Muscle layer of colon (tissue), 2 donors: ENCODE results near the gene SLC66A2.

Experiments
- H3K27ac ChIP-seq: one replicate; pipeline ENCODE4 v1.7.0; 2013; ENCODE audit warnings: low read depth, mild to moderate bottlenecking, low read length, moderate library complexity
- H3K27me3 ChIP-seq, 2 donors: one replicate each; pipeline ENCODE4 v1.7.0; 2013; ENCODE audit warnings: low read length in 2 of 2, mild to moderate bottlenecking in 2 of 2; ENCODE audit not compliant: insufficient read depth in 2 of 2, control insufficient read depth in 1 of 2
- H3K36me3 ChIP-seq: one replicate; pipeline ENCODE4 v1.7.0; 2013; ENCODE audit warnings: mild to moderate bottlenecking, low read length; ENCODE audit not compliant: insufficient read depth
- H3K4me1 ChIP-seq: one replicate; pipeline ENCODE4 v1.7.0; 2013; ENCODE audit warnings: mild to moderate bottlenecking, low read length; ENCODE audit not compliant: insufficient read depth
- H3K4me3 ChIP-seq, 2 donors: one replicate each; pipeline ENCODE4 v1.7.0; 2013; ENCODE audit warnings: low read length in 2 of 2, low read depth in 1 of 2, mild to moderate bottlenecking in 1 of 2, moderate library complexity in 1 of 2
- H3K9ac ChIP-seq: one replicate; pipeline ENCODE4 v1.7.0; 2013; ENCODE audit warnings: low read length
- H3K9me3 ChIP-seq: one replicate; pipeline ENCODE4 v1.7.0; 2013; ENCODE audit warnings: mild to moderate bottlenecking, low read length
- donor health status: abdominal sarcoma.
- donor health status: Adenocarcinoma of cecum.

SLC66A2 gene

GRCh38 chr18:79947881-79948610 lies 3.4 kb downstream of the SLC66A2 start:
- Histone ChIP-seq H3K27me3 (no peaks in the 10 kb centered on the region), H3K27ac (no peak overlapping the region), H3K4me1 (peaks cover 28% of the 10 kb centered on the region), H3K4me3 (no peak overlapping the region), H3K9ac (no peak overlapping the region), H3K9me3 (no peaks in the 10 kb centered on the region), H3K36me3 (peaks cover 3% of the 10 kb centered on the region)

GRCh38 chr18:79947054-79947755 lies 4.2 kb downstream of the SLC66A2 start:
- Histone ChIP-seq H3K9ac (no peak overlapping the region), H3K4me1 (peaks cover 28% of the 10 kb centered on the region), H3K27me3 (no peaks in the 10 kb centered on the region), H3K36me3 (peaks cover 11% of the 10 kb centered on the region), H3K9me3 (no peaks in the 10 kb centered on the region), H3K4me3 (no peak overlapping the region), H3K27ac (no peak overlapping the region)

DNA sequence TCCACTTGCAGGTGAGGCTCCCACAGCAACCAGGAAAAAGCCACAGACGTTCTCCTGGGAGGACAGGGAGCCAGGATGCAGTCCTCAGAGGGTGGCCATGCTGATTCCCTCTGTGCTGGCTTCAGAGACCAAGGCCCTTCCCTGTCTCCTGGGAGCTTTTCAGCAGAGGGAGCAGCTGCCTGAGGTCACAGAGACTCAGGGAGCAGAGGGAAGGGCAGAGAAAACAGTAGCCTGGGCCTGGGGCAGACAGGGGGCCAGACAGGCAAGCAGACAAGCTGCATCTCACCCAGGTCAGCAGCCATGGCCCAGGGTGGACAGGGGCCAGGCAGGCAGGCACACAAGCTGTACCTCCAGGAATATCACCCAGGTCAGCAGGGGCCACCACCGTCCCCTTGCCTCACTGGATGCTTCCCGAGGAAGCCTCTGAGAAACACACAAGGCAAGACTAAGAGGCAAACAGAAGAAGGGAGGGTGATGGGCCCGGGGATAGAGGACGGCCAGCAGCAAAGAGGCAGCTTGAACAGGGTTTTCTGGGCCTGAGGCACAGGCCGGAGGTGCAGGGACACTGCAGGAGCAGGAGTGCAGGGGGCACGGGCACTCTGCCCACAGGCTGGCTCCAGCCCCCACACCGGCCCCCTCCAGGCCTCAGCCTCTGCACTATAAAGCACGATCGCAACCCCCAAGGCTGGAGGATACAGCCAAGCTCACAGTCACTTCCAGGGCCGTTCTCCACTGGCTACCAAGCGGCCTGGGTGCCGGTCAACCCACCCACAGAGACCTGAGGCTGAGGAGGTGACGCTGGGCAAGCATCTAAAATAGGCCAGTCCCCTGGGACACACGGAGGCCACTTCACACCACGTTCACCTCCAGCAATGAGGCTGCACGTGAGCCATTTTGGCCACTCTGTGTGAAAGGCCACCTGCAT lies 6.1 kb downstream of the SLC66A2 start:
- H3K27me3 ChIP-seq, result no peaks in the 10 kb centered on the region
- H3K27ac ChIP-seq, result no peak overlapping the region
- peaks cover 26% of the 10 kb centered on the region for H3K4me1 ChIP-seq
- no peaks in the 10 kb centered on the region for H3K9me3 ChIP-seq
- H3K4me3 ChIP-seq, result no peak overlapping the region
- peaks cover 14% of the 10 kb centered on the region for H3K36me3 ChIP-seq
- no peak overlapping the region for H3K9ac ChIP-seq

- Histone ChIP-seq H3K9me3 (no peaks in the 10 kb centered on the region), H3K27ac (no peak overlapping the region), H3K9ac (no peak overlapping the region), H3K4me1 (peaks cover 20% of the 10 kb centered on the region), H3K36me3 (peaks cover 14% of the 10 kb centered on the region), H3K27me3 (no peaks in the 10 kb centered on the region), H3K4me3 (no peak overlapping the region)
Measured at GRCh38 chr18:79944746-79945117, 6.7 kb downstream of the SLC66A2 start.

- H3K27ac ChIP-seq, result no peak overlapping the region
Measured at GRCh38 chr18:79944126-79944731, 7.2 kb downstream of the SLC66A2 start.

DNA sequence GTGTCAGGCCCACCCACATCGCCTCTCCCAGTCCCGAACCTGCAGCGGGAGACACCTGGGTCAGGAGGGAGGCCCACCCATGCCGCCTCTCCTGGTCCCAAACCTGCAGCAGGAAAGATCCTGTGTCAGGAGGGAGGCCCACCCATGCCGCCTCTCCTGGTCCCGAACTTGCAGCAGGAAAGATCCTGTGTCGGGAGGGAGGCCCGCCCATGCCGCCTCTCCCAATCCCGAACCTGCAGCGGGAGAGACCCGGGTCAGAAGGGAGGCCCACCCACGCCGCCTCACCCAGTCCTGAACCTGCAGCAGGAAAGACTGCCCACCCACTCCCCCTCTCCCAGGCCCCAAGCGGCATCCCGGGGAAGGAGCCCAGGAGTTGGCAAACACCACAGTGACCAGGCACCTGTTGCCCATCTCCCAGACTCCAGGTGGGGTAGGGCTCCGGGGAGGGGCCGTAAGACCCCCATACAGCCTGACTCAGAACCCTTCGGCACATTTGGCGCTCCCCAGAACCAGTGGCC lies 7.8 kb downstream of the SLC66A2 start:
- H3K4me1 ChIP-seq, result peaks cover 11% of the 10 kb centered on the region
- H3K27me3 ChIP-seq, result no peaks in the 10 kb centered on the region
- H3K36me3 ChIP-seq, result peaks cover 14% of the 10 kb centered on the region
- no peak overlapping the region for H3K4me3 ChIP-seq
- H3K9ac ChIP-seq, result no peak overlapping the region
- H3K9me3 ChIP-seq, result no peaks in the 10 kb centered on the region
- H3K27ac ChIP-seq, result no peak overlapping the region

More at GRCh38 chr18:79944126-79944731, 7.2 kb downstream of the SLC66A2 start:
- H3K36me3 ChIP-seq, result peaks cover 14% of the 10 kb centered on the region
- no peaks in the 10 kb centered on the region for H3K27me3 ChIP-seq
- H3K4me1 ChIP-seq, result peaks cover 15% of the 10 kb centered on the region
- H3K9me3 ChIP-seq, result no peaks in the 10 kb centered on the region
- no peak overlapping the region for H3K9ac ChIP-seq
- no peak overlapping the region for H3K4me3 ChIP-seq

DNA sequence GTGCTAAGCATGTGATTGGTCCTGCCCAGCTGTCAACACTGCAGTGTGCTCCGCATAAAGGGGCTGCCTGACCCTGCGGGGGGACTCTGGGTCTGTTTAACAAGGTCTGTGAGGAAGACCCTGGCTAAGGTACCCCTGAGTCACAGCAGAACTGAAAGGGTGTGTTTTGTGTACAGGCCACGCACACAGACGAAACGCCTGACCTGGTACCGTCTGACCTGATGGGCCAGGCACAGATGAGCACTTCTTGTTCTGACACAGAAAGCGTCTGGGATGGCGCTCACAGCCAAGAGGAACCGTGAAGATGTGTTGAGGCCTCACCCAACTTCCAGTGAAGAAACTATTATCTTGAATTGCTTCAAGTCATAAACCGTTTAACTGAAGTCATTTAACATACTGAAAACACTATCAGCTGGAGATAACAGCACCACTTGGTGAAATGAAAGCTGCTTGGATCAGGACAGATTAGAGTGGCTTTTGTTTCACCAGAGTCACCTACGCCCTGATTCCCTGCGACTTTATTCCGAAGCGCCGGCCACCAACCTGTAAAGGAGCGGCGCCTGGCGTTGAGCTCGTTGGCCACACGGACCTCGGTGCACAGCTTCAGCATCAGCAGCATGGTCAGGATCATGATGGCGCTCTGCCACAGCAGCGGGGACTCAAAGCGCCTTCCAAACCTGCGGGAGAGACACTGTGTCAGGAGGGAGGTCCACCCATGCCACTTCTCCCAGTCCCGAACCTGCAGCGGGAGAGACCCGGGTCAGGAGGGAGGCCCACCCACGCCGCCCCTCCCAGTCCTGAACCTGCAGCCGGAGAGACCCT lies 8.5 kb downstream of the SLC66A2 start:
- no peak overlapping the region for H3K27ac ChIP-seq

DNA sequence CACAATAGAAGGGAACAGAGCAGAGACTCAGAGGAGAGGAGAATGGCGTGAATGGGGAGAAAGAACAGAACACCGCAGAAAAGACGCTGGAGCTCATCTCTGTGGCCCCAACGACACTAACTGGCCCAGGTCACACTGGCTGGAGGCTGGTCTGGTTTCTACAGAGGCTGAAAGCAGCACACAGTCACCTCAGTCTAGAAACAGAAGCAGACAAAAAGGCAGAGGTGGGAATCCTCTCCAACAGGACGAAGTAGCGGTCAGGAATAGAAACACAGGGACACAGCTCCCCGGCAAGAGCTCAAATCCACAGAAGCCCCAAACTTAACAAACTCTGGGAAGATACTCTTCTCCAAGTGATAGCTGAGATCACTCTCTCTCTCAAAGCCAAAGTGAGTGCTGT lies 9.2 kb downstream of the SLC66A2 start:
- Histone ChIP-seq H3K9me3 (no peaks in the 10 kb centered on the region), H3K27me3 (no peaks in the 10 kb centered on the region), H3K4me3 (no peak overlapping the region), H3K9ac (no peak overlapping the region), H3K27ac (no peak overlapping the region), H3K36me3 (peaks cover 14% of the 10 kb centered on the region), H3K4me1 (no peaks in the 10 kb centered on the region)

More for the DNA sequence above, 8.5 kb downstream of the SLC66A2 start:
- Histone ChIP-seq H3K9me3 (no peaks in the 10 kb centered on the region), H3K4me3 (no peak overlapping the region), H3K4me1 (peaks cover 5% of the 10 kb centered on the region), H3K9ac (no peak overlapping the region), H3K36me3 (peaks cover 14% of the 10 kb centered on the region), H3K27me3 (no peaks in the 10 kb centered on the region)

- Histone ChIP-seq H3K9ac (no peak overlapping the region), H3K9me3 (no peaks in the 10 kb centered on the region), H3K36me3 (peaks cover 14% of the 10 kb centered on the region), H3K4me3 (no peak overlapping the region), H3K4me1 (no peaks in the 10 kb centered on the region), H3K27ac (no peak overlapping the region), H3K27me3 (no peaks in the 10 kb centered on the region)
Measured at GRCh38 chr18:79941473-79942119, 9.9 kb downstream of the SLC66A2 start.

DNA sequence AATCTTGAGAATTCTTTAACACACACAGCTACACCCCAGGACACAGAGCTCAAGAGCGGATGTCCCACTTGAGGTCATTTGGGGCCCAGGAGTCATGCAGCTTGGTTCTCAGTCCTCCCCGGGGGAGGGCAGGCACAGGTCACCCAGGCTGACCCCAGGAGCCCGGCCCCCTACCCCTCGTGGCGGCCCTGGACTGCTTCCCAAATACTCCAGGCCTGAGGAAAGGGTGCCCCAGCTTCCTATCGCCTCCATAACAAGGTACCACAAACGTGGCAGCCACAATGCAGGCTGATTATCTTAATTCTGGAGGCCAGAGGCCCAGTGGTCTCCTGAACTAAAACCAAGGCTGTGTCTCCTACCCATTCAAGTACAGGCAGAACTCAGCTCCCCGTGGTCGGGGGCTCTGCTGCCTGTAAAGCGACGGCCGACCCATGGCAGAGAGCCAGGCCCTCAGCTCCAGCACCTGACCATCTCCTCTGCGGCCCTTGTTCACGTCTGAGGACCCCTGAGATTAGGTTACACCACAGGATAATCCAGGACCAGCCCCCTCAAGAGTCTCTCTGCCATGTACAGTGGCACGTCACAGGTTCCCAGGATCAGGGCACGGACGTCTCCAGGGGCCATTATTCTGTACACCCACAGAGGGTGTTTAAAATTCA lies 10.5 kb downstream of the SLC66A2 start:
- Histone ChIP-seq H3K27me3 (no peaks in the 10 kb centered on the region), H3K27ac (no peak overlapping the region), H3K4me3 (no peak overlapping the region), H3K9ac (no peak overlapping the region), H3K4me1 (no peaks in the 10 kb centered on the region), H3K36me3 (peaks cover 14% of the 10 kb centered on the region), H3K9me3 (no peaks in the 10 kb centered on the region)
